DND-41 (cell line): ENCODE results near the gene ZCCHC24.

Experiments
- ATAC-seq: fragments of 200-7000 bp; cut with Tn5 transposase; 3 replicates; pipeline ENCODE4 v1.9.1; 2021; ENCODE audit warnings: low read depth; ENCODE audit not compliant: insufficient read depth
- DNase-seq: peaks from one replicate; pipeline ENCODE4 v3.0.0-alpha.2; 2020
- H2AFZ ChIP-seq: 2 replicates; pipeline ENCODE4 v1.6.0; 2012; ENCODE audit warnings: low read depth, low read length
- H3K27ac ChIP-seq: 2 replicates; pipeline ENCODE4 v1.5.1; 2012; ENCODE audit warnings: low read length, inconsistent platforms
- H3K27me3 ChIP-seq: fragments of 200-600 bp; sonication (generic); 2 replicates; pipeline ENCODE4 v1.6.0; 2012; ENCODE audit warnings: low read length, mild to moderate bottlenecking, inconsistent platforms; ENCODE audit not compliant: insufficient read depth, poor library complexity
- H3K36me3 ChIP-seq: 2 replicates; pipeline ENCODE4 v1.5.1; 2012; ENCODE audit warnings: low read length, inconsistent platforms; ENCODE audit not compliant: insufficient read depth
- H3K4me1 ChIP-seq: 2 replicates; pipeline ENCODE4 v1.5.1; 2012; ENCODE audit warnings: mild to moderate bottlenecking, low read length; ENCODE audit not compliant: insufficient read depth
- H3K4me2 ChIP-seq: 2 replicates; pipeline ENCODE4 v1.6.0; 2012; ENCODE audit warnings: mild to moderate bottlenecking, moderate library complexity, low read length, inconsistent platforms; ENCODE audit not compliant: insufficient read depth
- H3K4me3 ChIP-seq, 2 experiments: fragments of 200-600 bp in 1 of 2; shearing (Covaris generic) in 1 of 2; 2 replicates each; pipeline ENCODE4 v1.5.1; 2012 to 2016; ENCODE audit warnings: inconsistent platforms in 2 of 2, low read length in 2 of 2, mild to moderate bottlenecking in 2 of 2, low read depth in 1 of 2, moderate library complexity in 1 of 2
- H3K79me2 ChIP-seq: 2 replicates; pipeline ENCODE4 v1.6.0; 2012; ENCODE audit warnings: low read length, inconsistent platforms; ENCODE audit not compliant: insufficient read depth
- H3K9ac ChIP-seq: 2 replicates; pipeline ENCODE4 v1.6.0; 2012; ENCODE audit warnings: low read depth, mild to moderate bottlenecking, inconsistent platforms, low read length, moderate library complexity
- H3K9me3 ChIP-seq: 2 replicates; pipeline ENCODE4 v1.5.1; 2012; ENCODE audit warnings: low read length, moderate library complexity, mild to moderate bottlenecking, inconsistent platforms; ENCODE audit not compliant: insufficient read depth, severe bottlenecking
- H4K20me1 ChIP-seq: 2 replicates; pipeline ENCODE4 v1.6.0; 2012; ENCODE audit warnings: low read length; ENCODE audit not compliant: insufficient read depth
- EZH2 ChIP-seq: IDR thresholded peaks from 3 replicates; pipeline ENCODE4 v1.6.1; 2012; ENCODE audit warnings: borderline replicate concordance, low read depth, mild to moderate bottlenecking, moderate library complexity, low read length, inconsistent platforms; ENCODE audit not compliant: severe bottlenecking
- TF ChIP-seq, protein P1 (sequence below): IDR thresholded peaks from 2 replicates; pipeline ENCODE4 v1.5.1; 2012; ENCODE audit warnings: borderline replicate concordance, low read length, moderate library complexity, mild to moderate bottlenecking; ENCODE audit not compliant: poor library complexity, severe bottlenecking; ENCODE audit errors: extremely low read depth

ZCCHC24 gene

DNA sequence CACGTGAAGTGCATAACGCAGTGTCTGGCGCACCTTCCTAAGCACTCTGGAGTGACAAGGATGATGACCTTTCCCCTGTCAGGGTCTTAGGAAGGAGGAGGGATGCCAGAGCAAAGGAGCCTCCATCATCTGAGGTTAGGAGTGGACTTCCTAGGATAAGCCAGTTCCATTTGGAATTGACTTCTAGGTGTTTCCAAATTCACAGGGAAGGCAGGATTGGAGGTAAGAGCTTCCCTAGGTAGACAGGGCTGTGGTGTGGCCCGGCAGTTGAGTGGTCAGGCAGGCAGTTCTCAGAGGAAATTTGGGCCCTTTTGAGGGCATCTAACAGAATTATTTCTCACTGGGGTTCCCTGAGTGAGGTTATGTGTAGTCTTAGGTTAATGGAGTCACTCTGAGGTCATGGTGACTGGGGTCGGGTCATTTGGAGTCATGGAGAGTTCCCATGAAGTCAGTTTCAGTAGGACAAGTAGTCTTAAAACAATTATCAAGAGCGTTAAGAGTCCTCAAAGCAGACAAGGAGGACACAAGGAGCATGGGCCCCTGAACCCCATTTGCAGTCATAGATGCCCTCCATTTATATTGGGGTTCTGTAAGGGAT lies 89.9 kb downstream of the ZCCHC24 start:
- Histone ChIP-seq H3K79me2 (peaks cover 6% of the 10 kb centered on the region; the same call in 1 of the 2 replicates), H3K36me3 (peaks cover 53% of the 10 kb centered on the region)
- no peak; the same call in 2 of the 3 replicates for ATAC-seq

DNA sequence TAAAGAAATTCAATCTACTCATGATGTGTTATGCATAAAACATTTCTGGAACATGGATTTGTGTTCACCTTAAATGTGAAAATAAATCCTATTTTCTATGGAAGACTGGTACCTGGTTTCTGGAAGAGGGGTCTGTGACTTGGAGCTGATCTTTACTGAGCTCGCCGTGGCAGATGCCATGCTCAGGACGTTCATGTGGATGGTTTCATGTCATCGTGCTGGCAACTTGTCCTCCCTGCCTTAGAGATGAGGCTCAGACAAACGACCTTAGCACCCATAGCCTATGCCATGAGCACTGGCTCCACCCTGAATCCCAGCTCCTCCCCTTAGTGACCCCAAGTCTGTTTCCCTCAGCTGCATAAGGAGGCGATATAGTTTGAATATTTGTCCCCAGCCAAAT lies 90.8 kb downstream of the ZCCHC24 start:
- H3K27ac ChIP-seq: no peak overlapping the region
- H3K9me3 ChIP-seq: no peaks in the 10 kb centered on the region
- H3K4me1 ChIP-seq: peaks cover 14% of the 10 kb centered on the region
- H3K79me2 ChIP-seq: peaks cover 15% of the 10 kb centered on the region
- H3K9ac ChIP-seq: no peak overlapping the region
- H3K27me3 ChIP-seq: no peaks in the 10 kb centered on the region
- DNase-seq: no peak
- no peak overlapping the region for H3K4me2 ChIP-seq
- no peak overlapping the region for H3K4me3 ChIP-seq
- no peak for ATAC-seq
- H2AFZ ChIP-seq: no peak overlapping the region
- H3K36me3 ChIP-seq: peaks cover 62% of the 10 kb centered on the region
- TF ChIP-seq, protein P1, sequence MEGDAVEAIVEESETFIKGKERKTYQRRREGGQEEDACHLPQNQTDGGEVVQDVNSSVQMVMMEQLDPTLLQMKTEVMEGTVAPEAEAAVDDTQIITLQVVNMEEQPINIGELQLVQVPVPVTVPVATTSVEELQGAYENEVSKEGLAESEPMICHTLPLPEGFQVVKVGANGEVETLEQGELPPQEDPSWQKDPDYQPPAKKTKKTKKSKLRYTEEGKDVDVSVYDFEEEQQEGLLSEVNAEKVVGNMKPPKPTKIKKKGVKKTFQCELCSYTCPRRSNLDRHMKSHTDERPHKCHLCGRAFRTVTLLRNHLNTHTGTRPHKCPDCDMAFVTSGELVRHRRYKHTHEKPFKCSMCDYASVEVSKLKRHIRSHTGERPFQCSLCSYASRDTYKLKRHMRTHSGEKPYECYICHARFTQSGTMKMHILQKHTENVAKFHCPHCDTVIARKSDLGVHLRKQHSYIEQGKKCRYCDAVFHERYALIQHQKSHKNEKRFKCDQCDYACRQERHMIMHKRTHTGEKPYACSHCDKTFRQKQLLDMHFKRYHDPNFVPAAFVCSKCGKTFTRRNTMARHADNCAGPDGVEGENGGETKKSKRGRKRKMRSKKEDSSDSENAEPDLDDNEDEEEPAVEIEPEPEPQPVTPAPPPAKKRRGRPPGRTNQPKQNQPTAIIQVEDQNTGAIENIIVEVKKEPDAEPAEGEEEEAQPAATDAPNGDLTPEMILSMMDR: no peak
- no peak for TF ChIP-seq EZH2
- peaks cover 55% of the 10 kb centered on the region for H4K20me1 ChIP-seq

More for the DNA sequence above, 89.9 kb downstream of the ZCCHC24 start:
- Histone ChIP-seq H3K9me3 (no peaks in the 10 kb centered on the region), H3K4me3 (no peak overlapping the region), H3K4me2 (no peak overlapping the region), H3K27me3 (no peaks in the 10 kb centered on the region), H2AFZ (no peak overlapping the region), H4K20me1 (peaks cover 45% of the 10 kb centered on the region), H3K4me1 (peaks cover 5% of the 10 kb centered on the region; the same call in 1 of the 2 replicates), H3K27ac (no peak overlapping the region), H3K9ac (no peak overlapping the region)
- DNase-seq: no peak
- no peak for TF ChIP-seq EZH2
- TF ChIP-seq, protein P1: no peak

DNA sequence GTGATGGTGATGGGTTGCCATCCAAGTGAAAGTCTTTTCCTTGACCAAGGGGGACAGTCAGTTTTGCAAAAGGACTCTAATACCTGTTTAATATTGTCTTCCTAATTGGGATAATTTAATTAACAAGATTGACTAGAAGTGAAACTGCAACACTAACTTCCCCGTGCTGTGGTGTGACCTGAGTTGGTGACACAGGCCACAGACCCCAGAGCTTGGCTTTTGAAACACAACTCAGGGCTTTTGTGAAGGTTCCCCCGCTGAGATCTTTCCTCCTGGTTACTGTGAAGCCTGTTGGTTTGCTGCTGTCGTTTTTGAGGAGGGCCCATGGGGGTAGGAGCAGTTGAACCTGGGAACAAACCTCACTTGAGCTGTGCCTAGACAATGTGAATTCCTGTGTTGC lies 91.3 kb downstream of the ZCCHC24 start:
- H4K20me1 ChIP-seq: peaks cover 59% of the 10 kb centered on the region
- no peak overlapping the region for H2AFZ ChIP-seq
- peaks cover 18% of the 10 kb centered on the region for H3K4me1 ChIP-seq
- ATAC-seq (no peak), DNase-seq (no peak)
- H3K9me3 ChIP-seq: no peaks in the 10 kb centered on the region
- H3K27ac ChIP-seq: no peak overlapping the region
- H3K4me3 ChIP-seq: no peak overlapping the region
- peaks cover 20% of the 10 kb centered on the region for H3K79me2 ChIP-seq
- TF ChIP-seq EZH2: no peak
- TF ChIP-seq, protein P1: no peak
- no peak overlapping the region for H3K9ac ChIP-seq
- H3K36me3 ChIP-seq: peaks cover 67% of the 10 kb centered on the region
- H3K27me3 ChIP-seq: no peaks in the 10 kb centered on the region
- H3K4me2 ChIP-seq: no peak overlapping the region
